ENCODE measurements around the gene OTUD7B.

The OTUD7B gene

GRCh38 chr1:150034336-150034735, 23.8 kb upstream of the OTUD7B start:
- H3K4me3 ChIP-seq (ENCODE audit: low read length): no peak overlapping the region
- no peak for TF ChIP-seq CTCF (conservative IDR thresholded peaks at IDR 0.05; ENCODE audit: low read depth, low read length)

GRCh38 chr1:150028322-150028721, 17.8 kb upstream of the OTUD7B start:
- no peak for TF ChIP-seq CTCF (conservative IDR thresholded peaks at IDR 0.05; ENCODE audit: low read depth, low read length)
- H3K4me3 ChIP-seq (ENCODE audit: low read length): no peak overlapping the region
- DNase-seq (ENCODE audit: low read depth): no peak

More at GRCh38 chr1:150034336-150034735, 23.8 kb upstream of the OTUD7B start:
- no peak for DNase-seq (ENCODE audit: low read depth)

- H3K4me3 ChIP-seq (ENCODE audit: low read length): no peak overlapping the region
- DNase-seq (ENCODE audit: low read depth): no peak
- no peak for TF ChIP-seq CTCF (conservative IDR thresholded peaks at IDR 0.05; ENCODE audit: low read depth, low read length)
Observed at GRCh38 chr1:150024156-150024555, 13.6 kb upstream of the OTUD7B start.

GRCh38 chr1:150022357-150022756, 11.8 kb upstream of the OTUD7B start:
- no peak for DNase-seq (ENCODE audit: low read depth)
- no peak overlapping the region for H3K4me3 ChIP-seq (ENCODE audit: low read length)
- TF ChIP-seq CTCF (conservative IDR thresholded peaks at IDR 0.05; ENCODE audit: low read depth, low read length): no peak

GRCh38 chr1:150021191-150021694, 10.7 kb upstream of the OTUD7B start:
- H3K4me3 ChIP-seq (ENCODE audit: low read length): no peak overlapping the region
- no peak for DNase-seq (ENCODE audit: low read depth)
- no peak for TF ChIP-seq CTCF (conservative IDR thresholded peaks at IDR 0.05; ENCODE audit: low read depth, low read length)

- TF ChIP-seq CTCF (conservative IDR thresholded peaks at IDR 0.05; ENCODE audit: low read depth, low read length): no peak
- H3K4me3 ChIP-seq (ENCODE audit: low read length): no peak overlapping the region
- no peak for DNase-seq (ENCODE audit: low read depth)
Observed at GRCh38 chr1:150020711-150021110, 10.2 kb upstream of the OTUD7B start.

- no peak for DNase-seq (ENCODE audit: low read depth)
- TF ChIP-seq CTCF (conservative IDR thresholded peaks at IDR 0.05; ENCODE audit: low read depth, low read length): no peak
- no peak overlapping the region for H3K4me3 ChIP-seq (ENCODE audit: low read length)
Observed at GRCh38 chr1:150018165-150018564, 7.6 kb upstream of the OTUD7B start.

Measured in retinal pigment epithelial cell (primary cell).